Urothelium cell line (cell line): ENCODE measurements around the gene NFYA.

ENCODE experiments used
- DNase-seq: peaks from one replicate; pipeline ENCODE4 v3.0.0; 2011; ENCODE audit warnings: low spot score, mixed read lengths
- FAIRE-seq: peaks from 2 replicates; lab custom pipeline; 2011; peaks lifted over from hg19 to GRCh38; lab: Jason Lieb, UNC

Gene NFYA

GRCh38 chr6:41045664-41046063, 27.1 kb upstream of the NFYA start:
- DNase-seq (no peak), FAIRE-seq (no peak)

GRCh38 chr6:41046084-41046483, 26.7 kb upstream of the NFYA start:
- no peak for DNase-seq
- no peak for FAIRE-seq

GRCh38 chr6:41047306-41047705, 25.5 kb upstream of the NFYA start:
- FAIRE-seq = no peak
- no peak for DNase-seq

GRCh38 chr6:41047745-41048732, 24.7 kb upstream of the NFYA start:
- FAIRE-seq = no peak
- no peak for DNase-seq

- FAIRE-seq (no peak), DNase-seq (no peak)
Observed at GRCh38 chr6:41049521-41049920, 23.3 kb upstream of the NFYA start.

GRCh38 chr6:41049955-41050354, 22.8 kb upstream of the NFYA start:
- FAIRE-seq = no peak
- no peak for DNase-seq

- DNase-seq = no peak
- no peak for FAIRE-seq
Observed at GRCh38 chr6:41050536-41050935, 22.2 kb upstream of the NFYA start.

- DNase-seq (no peak), FAIRE-seq (no peak)
Observed at GRCh38 chr6:41051873-41052272, 20.9 kb upstream of the NFYA start.

GRCh38 chr6:41053041-41053440, 19.7 kb upstream of the NFYA start, which contains the start of gene APOBEC2:
TSS of gene APOBEC2 (plus strand) at chr6:41053202. CDS start at chr6:41053348, 146 bp downstream.
- DNase-seq (no peak), FAIRE-seq (no peak)

GRCh38 chr6:41054511-41054910, 18.3 kb upstream of the NFYA start:
- DNase-seq (no peak), FAIRE-seq (no peak)

- FAIRE-seq (no peak), DNase-seq (no peak)
Observed at GRCh38 chr6:41055149-41055548, 17.6 kb upstream of the NFYA start.

GRCh38 chr6:41056768-41057490, 15.8 kb upstream of the NFYA start:
- DNase-seq = no peak
- no peak for FAIRE-seq

GRCh38 chr6:41058783-41059181, 14.0 kb upstream of the NFYA start:
- DNase-seq = no peak
- FAIRE-seq = no peak

GRCh38 chr6:41059556-41059955, 13.2 kb upstream of the NFYA start:
- FAIRE-seq (no peak), DNase-seq (no peak)

- DNase-seq = no peak
- FAIRE-seq = no peak
Observed at GRCh38 chr6:41061196-41061726, 11.5 kb upstream of the NFYA start.

- DNase-seq (no peak), FAIRE-seq (no peak)
Observed at GRCh38 chr6:41062056-41062455, 10.7 kb upstream of the NFYA start.

GRCh38 chr6:41063884-41064285, 8.9 kb upstream of the NFYA start:
- no peak for DNase-seq
- FAIRE-seq = no peak

GRCh38 chr6:41064841-41065240, 7.9 kb upstream of the NFYA start:
- FAIRE-seq (no peak), DNase-seq (no peak)

- no peak for FAIRE-seq
- no peak for DNase-seq
Observed at GRCh38 chr6:41065550-41066026, 7.2 kb upstream of the NFYA start.

- FAIRE-seq (no peak), DNase-seq (peak; percentile 55)
Observed at GRCh38 chr6:41066867-41067304, 5.9 kb upstream of the NFYA start.

- no peak for DNase-seq
- peak; percentile 73 for FAIRE-seq
Observed at GRCh38 chr6:41071501-41071922, 1.3 kb upstream of the NFYA start.
